ENCODE measurements around the gene EHD2. TPM values are rescaled to one million over a fixed set of nuclear protein-coding genes. Genes with fewer than 3 reads are reported as not detected.

The EHD2 gene
- total and polyA plus RNA-seq, 2 of the 13 experiments (the other 11 are each of a cell fraction or from before 2014, with no cell fraction given), result 0.09 to 0.28 TPM

- BruUV-seq (replicated peaks), result no TSS peak
- Histone ChIP-seq H3K4me3 (replicated peaks in 1 of 3; ENCODE audit: insufficient read depth in 1 of 3, low read depth in 2 of 3, low read length in 3 of 3) (no peak overlapping the region), H3K36me3 (replicated peaks in 1 of 2; ENCODE audit: control insufficient read depth in 1 of 2, insufficient read depth in 2 of 2, low read length in 2 of 2) (peaks cover 10 to 38% of the 10 kb centered on the region in 2 experiments; a peak in 4 of 5 replicates), H3K27ac (ENCODE audit: extremely low read length, insufficient read depth, low read length) (no peak overlapping the region), H4K20me1 (ENCODE audit: insufficient read depth, low read length) (0 out of 2 replicates have a peak, but pooled peaks cover 5% of the 10 kb centered on the region), H3K79me2 (ENCODE audit: insufficient read depth, low read length) (no peaks in the 10 kb centered on the region), H3K4me2 (ENCODE audit: low read depth, low read length) (no peak overlapping the region), H3K27me3 (ENCODE audit: control insufficient read depth in 1 of 2, insufficient read depth in 2 of 2, low read length in 2 of 2) (no peaks in the 10 kb centered on the region), H3K4me1 (ENCODE audit: insufficient read depth, low read length) (peaks cover 34% of the 10 kb centered on the region), H3K9ac (ENCODE audit: insufficient read depth, low read depth, low read length) (no peak overlapping the region), H3K9me3 (ENCODE audit: low read length) (no peaks in the 10 kb centered on the region), H2AFZ (ENCODE audit: low read length) (no peak overlapping the region)
- 87% methylated on average over 5 of the region's 5 CpGs for WGBS (ENCODE audit: low lambda C conversion rate)
- TF ChIP-seq ZNF569 (CRISPR knock-in tag; IDR thresholded peaks at IDR 0.05; ENCODE audit: borderline replicate concordance) (no peak), ZNF367 (CRISPR knock-in tag; IDR thresholded peaks at IDR 0.05; ENCODE audit: borderline replicate concordance) (no peak), DMTF1 (CRISPR knock-in tag; IDR thresholded peaks at IDR 0.05) (no peak), CEBPB (IDR thresholded peaks at IDR 0.05; ENCODE audit: borderline replicate concordance, low read depth, low read length) (no peak), REXO4 (CRISPR knock-in tag; IDR thresholded peaks at IDR 0.05; ENCODE audit: borderline replicate concordance) (no peak)
- ChIA-PET CTCF (ENCODE audit: low intra/inter-chr PET ratio, low total read pairs) (no interaction called here), POLR2A (interaction anchor here (0.9 to 1.3 kb wide), 3 partner anchors 13 to 20 kb away, joined by 3 to 5 read pairs (median 5); partner anchors contain the start of genes NOP53 and SELENOW)
- intact Hi-C loops (cut with micrococcal nuclease; ENCODE audit: unreplicated experiment), result no loop called here
- FAIRE-seq, result no peak
- in situ Hi-C loops (cut with HindIII; ENCODE audit: extremely low pct_ligation_motif_present, low pct_unique_long_range_greater_than_20kb), result no loop called here
- ATAC-seq, result no peak
- DNase-seq (ENCODE audit: low spot score), result no peak
Measured at GRCh38 chr19:47758443-47758804, 45.2 kb downstream of the EHD2 start.

- POLR2A ChIA-PET, result no interaction called here
- no peak for FAIRE-seq
- H3K4me1 ChIP-seq (ENCODE audit: insufficient read depth, low read length), result peaks cover 55% of the 10 kb centered on the region
- peaks cover 7 to 22% of the 10 kb centered on the region in 2 experiments; a peak in 4 of 5 replicates for H3K36me3 ChIP-seq (replicated peaks in 1 of 2; ENCODE audit: control insufficient read depth in 1 of 2, insufficient read depth in 2 of 2, low read length in 2 of 2)
- in situ Hi-C loops (cut with HindIII; ENCODE audit: extremely low pct_ligation_motif_present, low pct_unique_long_range_greater_than_20kb), result no loop called here
- intact Hi-C loops (cut with micrococcal nuclease; ENCODE audit: unreplicated experiment), result no loop called here
- 0 out of 2 replicates have a peak, but pooled peaks cover 5% of the 10 kb centered on the region for H4K20me1 ChIP-seq (ENCODE audit: insufficient read depth, low read length)
- H3K9ac ChIP-seq (ENCODE audit: insufficient read depth, low read depth, low read length), result no peak overlapping the region
- H3K4me2 ChIP-seq (ENCODE audit: low read depth, low read length), result no peak overlapping the region
- 77% methylated on average over 5 of the region's 5 CpGs for WGBS (ENCODE audit: low lambda C conversion rate)
- no peaks in the 10 kb centered on the region for H3K79me2 ChIP-seq (ENCODE audit: insufficient read depth, low read length)
- H3K9me3 ChIP-seq (ENCODE audit: low read length), result no peaks in the 10 kb centered on the region
- H3K27ac ChIP-seq (ENCODE audit: extremely low read length, insufficient read depth, low read length), result no peak overlapping the region
- DNase-seq (ENCODE audit: low spot score), result no peak
- H3K27me3 ChIP-seq (ENCODE audit: control insufficient read depth in 1 of 2, insufficient read depth in 2 of 2, low read length in 2 of 2), result no peaks in the 10 kb centered on the region
- TF ChIP-seq ZNF883 (CRISPR knock-in tag; IDR thresholded peaks at IDR 0.05; ENCODE audit: not compliant biosample characterization) (no peak), ZNF770 (CRISPR knock-in tag; IDR thresholded peaks at IDR 0.05) (peak; percentile 88)
- no peak for ATAC-seq
- no TSS peak for BruUV-seq (replicated peaks)
- CTCF ChIA-PET (ENCODE audit: low intra/inter-chr PET ratio, low total read pairs), result no interaction called here
- no peak overlapping the region for H2AFZ ChIP-seq (ENCODE audit: low read length)
- no peak overlapping the region for H3K4me3 ChIP-seq (replicated peaks in 1 of 3; ENCODE audit: insufficient read depth in 1 of 3, low read depth in 2 of 3, low read length in 3 of 3)
Measured at GRCh38 chr19:47760632-47760999, 47.4 kb downstream of the EHD2 start.

All from HepG2 (cell line).